ENCODE results near the gene OGFR. TPM values are rescaled to one million over a fixed set of nuclear protein-coding genes. Genes with fewer than 3 reads are reported as not detected.
A peak's percentile ranks its signal among the peaks of the same experiment; 100 is the strongest.

The OGFR gene
- total RNA-seq, 1 experiment from 2014 or later: 73.6 TPM

DNA sequence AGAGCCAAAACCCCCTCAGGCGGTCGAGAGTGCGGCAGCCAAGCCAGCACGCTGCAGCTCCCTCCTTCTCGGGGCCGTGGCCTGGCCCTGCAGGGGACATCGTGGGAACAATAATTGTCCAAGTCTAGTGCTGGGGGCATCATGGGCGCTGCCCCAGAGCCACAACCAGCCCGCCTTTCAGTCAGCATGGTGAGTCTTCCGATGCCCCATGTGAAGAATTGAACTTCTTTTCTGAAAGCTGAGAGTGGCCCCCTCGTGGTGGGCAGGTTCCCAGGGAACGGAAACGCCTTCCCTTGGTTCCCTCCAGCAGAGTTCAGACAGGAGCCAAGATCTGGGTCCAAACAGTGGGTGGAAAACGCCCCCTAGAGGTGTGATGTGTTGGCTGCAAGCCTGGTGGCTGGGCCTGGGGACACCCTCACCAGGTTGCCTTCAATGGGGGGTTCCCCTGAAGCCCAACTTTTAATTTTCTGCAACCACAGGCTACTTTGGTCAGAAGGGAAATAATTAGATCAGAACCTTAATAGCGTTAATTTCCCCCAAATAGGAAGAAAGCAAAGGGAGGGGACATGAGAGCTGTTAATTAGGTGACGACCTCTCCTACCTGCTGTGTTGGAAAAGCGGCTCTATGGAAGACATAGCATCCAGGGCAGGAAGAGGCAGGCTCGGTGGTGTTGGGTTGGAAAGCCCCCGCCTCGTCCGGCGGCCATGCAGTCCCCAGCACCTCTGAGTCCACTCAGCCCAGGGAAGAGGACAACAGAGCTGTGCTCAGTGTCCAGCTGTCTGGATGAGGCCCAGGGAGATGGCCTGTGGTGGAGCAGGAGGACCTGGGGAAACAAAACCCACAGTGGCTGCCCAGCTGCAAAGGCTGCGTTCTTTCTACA, 13.1 kb upstream of the OGFR start (continued):
- no peak for TF ChIP-seq SIN3A (IDR thresholded peaks at IDR 0.05; ENCODE audit: low read depth)
- no peak for TF ChIP-seq EZH2phosphoT487 (IDR thresholded peaks at IDR 0.05; ENCODE audit: borderline replicate concordance)
- TF ChIP-seq CEBPB (IDR thresholded peaks at IDR 0.05; ENCODE audit: low read depth): no peak
- TF ChIP-seq, protein P1, sequence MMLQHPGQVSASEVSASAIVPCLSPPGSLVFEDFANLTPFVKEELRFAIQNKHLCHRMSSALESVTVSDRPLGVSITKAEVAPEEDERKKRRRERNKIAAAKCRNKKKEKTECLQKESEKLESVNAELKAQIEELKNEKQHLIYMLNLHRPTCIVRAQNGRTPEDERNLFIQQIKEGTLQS (IDR thresholded peaks at IDR 0.05): no peak
- TF ChIP-seq ZFX (IDR thresholded peaks at IDR 0.05): no peak
- peak in 2 of 3 experiments; percentile 93 to 99; a peak in 4 of 6 replicates for TF ChIP-seq CTCF (IDR thresholded peaks at IDR 0.05 in 2 of 3, conservative IDR thresholded peaks at IDR 0.05 in 1 of 3; ENCODE audit: borderline replicate concordance in 1 of 3, insufficient read depth in 1 of 3, low read depth in 2 of 3, low read length in 2 of 3)
- TF ChIP-seq RAD21 (IDR thresholded peaks at IDR 0.05; ENCODE audit: low read depth): no peak
- TF ChIP-seq EGR1 (IDR thresholded peaks at IDR 0.05; ENCODE audit: low read depth): no peak
- no peak for TF ChIP-seq EZH2 (IDR thresholded peaks at IDR 0.05)
- TF ChIP-seq, protein P2, sequence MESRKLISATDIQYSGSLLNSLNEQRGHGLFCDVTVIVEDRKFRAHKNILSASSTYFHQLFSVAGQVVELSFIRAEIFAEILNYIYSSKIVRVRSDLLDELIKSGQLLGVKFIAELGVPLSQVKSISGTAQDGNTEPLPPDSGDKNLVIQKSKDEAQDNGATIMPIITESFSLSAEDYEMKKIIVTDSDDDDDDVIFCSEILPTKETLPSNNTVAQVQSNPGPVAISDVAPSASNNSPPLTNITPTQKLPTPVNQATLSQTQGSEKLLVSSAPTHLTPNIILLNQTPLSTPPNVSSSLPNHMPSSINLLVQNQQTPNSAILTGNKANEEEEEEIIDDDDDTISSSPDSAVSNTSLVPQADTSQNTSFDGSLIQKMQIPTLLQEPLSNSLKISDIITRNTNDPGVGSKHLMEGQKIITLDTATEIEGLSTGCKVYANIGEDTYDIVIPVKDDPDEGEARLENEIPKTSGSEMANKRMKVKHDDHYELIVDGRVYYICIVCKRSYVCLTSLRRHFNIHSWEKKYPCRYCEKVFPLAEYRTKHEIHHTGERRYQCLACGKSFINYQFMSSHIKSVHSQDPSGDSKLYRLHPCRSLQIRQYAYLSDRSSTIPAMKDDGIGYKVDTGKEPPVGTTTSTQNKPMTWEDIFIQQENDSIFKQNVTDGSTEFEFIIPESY (IDR thresholded peaks at IDR 0.05; ENCODE audit: extremely low read depth, insufficient replicate concordance, low read length): no peak

Data from HCT116 (cell line).